ENCODE data around the gene KIF1A. TPM values are rescaled to one million over a fixed set of nuclear protein-coding genes. Genes with fewer than 3 reads are reported as not detected.

The KIF1A gene
- total and polyA plus RNA-seq, 8 donors, result 32.4 to 76.0 (median 62.1) TPM

GRCh38 chr2:240816584-240817495 lies 3.2 kb downstream of the KIF1A start:
- H3K4me1 ChIP-seq, result peaks cover 0 to 4% (median 0%) of the 10 kb centered on the region in 3 donors
- no peak for TF ChIP-seq CTCF (IDR thresholded peaks at IDR 0.05)
- no peak for FAIRE-seq
- H3K4me3 ChIP-seq, result no peak overlapping the region
- peak in 3 of 6 donors; percentile 21 to 51 (median 48) for DNase-seq
- no peaks in the 10 kb centered on the region for H3K27me3 ChIP-seq
- ATAC-seq, result no peak
- H3K9me3 ChIP-seq, result no peaks in the 10 kb centered on the region
- intact Hi-C loops (cut with DNase I), result no loop called here
- WGBS, 2 donors, result 75 to 81% methylated on average over 12 of the region's 12 CpGs
- H3K36me3 ChIP-seq, result no peaks in the 10 kb centered on the region
- H3K27ac ChIP-seq, result no peak overlapping the region

- H3K4me1 ChIP-seq, result no peaks in the 10 kb centered on the region
- intact Hi-C loops (cut with DNase I), result no loop called here
- TF ChIP-seq CTCF (IDR thresholded peaks at IDR 0.05), result no peak
- H3K36me3 ChIP-seq, result no peaks in the 10 kb centered on the region
- DNase-seq, result peak in 2 of 6 donors; percentile 8 to 26
- H3K9me3 ChIP-seq, result no peaks in the 10 kb centered on the region
- no peak overlapping the region for H3K27ac ChIP-seq
- ATAC-seq, result no peak
- WGBS, 2 donors, result 82 to 87% methylated on average over 9 of the region's 9 CpGs
- no peaks in the 10 kb centered on the region for H3K27me3 ChIP-seq
- FAIRE-seq, result no peak
- no peak overlapping the region for H3K4me3 ChIP-seq
Observed at GRCh38 chr2:240815761-240816583, 4.0 kb downstream of the KIF1A start.

GRCh38 chr2:240814946-240815760 lies 4.9 kb downstream of the KIF1A start:
- ATAC-seq, result no peak
- Histone ChIP-seq H3K27ac (no peak overlapping the region), H3K36me3 (no peaks in the 10 kb centered on the region), H3K9me3 (no peaks in the 10 kb centered on the region), H3K27me3 (no peaks in the 10 kb centered on the region), H3K4me1 (no peaks in the 10 kb centered on the region), H3K4me3 (no peak overlapping the region)
- no peak for TF ChIP-seq CTCF (IDR thresholded peaks at IDR 0.05)
- no peak for FAIRE-seq
- DNase-seq, result peak in 2 of 6 donors; percentile 7 to 44
- intact Hi-C loops (cut with DNase I), result no loop called here
- 90 to 94% methylated on average over 11 of the region's 11 CpGs for WGBS, 2 donors

- 92 to 96% methylated on average over 4 of the region's 4 CpGs for WGBS, 2 donors
- H3K9me3 ChIP-seq, result no peaks in the 10 kb centered on the region
- no peaks in the 10 kb centered on the region for H3K27me3 ChIP-seq
- no peak overlapping the region for H3K27ac ChIP-seq
- no peak for TF ChIP-seq CTCF (IDR thresholded peaks at IDR 0.05)
- intact Hi-C loops (cut with DNase I), result no loop called here
- DNase-seq (no peak), FAIRE-seq (no peak), ATAC-seq (no peak)
- H3K36me3 ChIP-seq, result no peaks in the 10 kb centered on the region
- no peaks in the 10 kb centered on the region for H3K4me1 ChIP-seq
- H3K4me3 ChIP-seq, result no peak overlapping the region
Observed at GRCh38 chr2:240814280-240814679, 5.7 kb downstream of the KIF1A start.
